ENCODE results near the gene PTPN22. TPM values are rescaled to one million over a fixed set of nuclear protein-coding genes. Genes with fewer than 3 reads are reported as not detected.

The PTPN22 gene
- total RNA-seq, 1 donor from 2014 or later = 26.1 TPM

GRCh38 chr1:113859478-113860175 is 11.9 kb downstream of the PTPN22 start:
- H3K9me3 Mint-ChIP-seq = no peaks in the 10 kb centered on the region
- peaks cover 66% of the 10 kb centered on the region for H3K4me1 Mint-ChIP-seq
- ChIA-PET POLR2A (interaction anchor here (0.6 to 4.8 kb wide), 11 partner anchors 10 to 755 kb away, joined by 3 to 36 read pairs (median 8); partner anchors contain the start of genes AP4B1, DCLRE1B, HIPK1 and PHTF1), CTCF (interaction anchor here (0.6 to 3.9 kb wide), 10 partner anchors 8 to 92 kb away, joined by 3 to 20 read pairs (median 5); partner anchors contain the start of genes AP4B1 and DCLRE1B)
- TF ChIP-seq CTCF (IDR thresholded peaks at IDR 0.05) = no peak
- H3K4me3 Mint-ChIP-seq = peak overlapping the region; percentile 51
- H3K27ac Mint-ChIP-seq = peak overlapping the region; percentile 95
- DNase-seq (no peak), ATAC-seq (ENCODE audit: low read depth) (peak; percentile 84)
- intact Hi-C loops (cut with micrococcal nuclease) = loop anchor here (2.0 kb wide), 2 partner anchors 15 to 25 kb away; no protein-coding TSS in a partner anchor
- H3K27me3 Mint-ChIP-seq = no peaks in the 10 kb centered on the region
- H3K36me3 Mint-ChIP-seq (ENCODE audit: low read depth) = peaks cover 31% of the 10 kb centered on the region

GRCh38 chr1:113858982-113859381 is 12.5 kb downstream of the PTPN22 start:
- TF ChIP-seq CTCF (IDR thresholded peaks at IDR 0.05) = no peak
- Mint-ChIP-seq H3K36me3 (ENCODE audit: low read depth) (peaks cover 35% of the 10 kb centered on the region), H3K4me3 (peak overlapping the region; percentile 51), H3K27ac (peak overlapping the region; percentile 95), H3K9me3 (no peaks in the 10 kb centered on the region), H3K4me1 (peaks cover 66% of the 10 kb centered on the region), H3K27me3 (no peaks in the 10 kb centered on the region)
- no peak for ATAC-seq (ENCODE audit: low read depth)
- DNase-seq = no peak
- ChIA-PET CTCF (interaction anchor here (0.6 to 3.9 kb wide), 9 partner anchors 8 to 93 kb away, joined by 3 to 20 read pairs (median 5); partner anchors contain the start of genes AP4B1 and DCLRE1B), POLR2A (interaction anchor here (0.6 to 4.8 kb wide), 10 partner anchors 11 to 465 kb away, joined by 3 to 36 read pairs (median 9); partner anchors contain the start of genes AP4B1, DCLRE1B, HIPK1 and PHTF1)
- intact Hi-C loops (cut with micrococcal nuclease) = loop anchor here (1.0 to 2.0 kb wide), 6 partner anchors 12 to 70 kb away; partner anchors contain the start of genes DCLRE1B, HIPK1, PTPN22 and RSBN1

- no peaks in the 10 kb centered on the region for H3K27me3 Mint-ChIP-seq
- peaks cover 65% of the 10 kb centered on the region for H3K4me1 Mint-ChIP-seq
- intact Hi-C loops (cut with micrococcal nuclease) = loop anchor here (1.0 to 2.0 kb wide), 6 partner anchors 13 to 71 kb away; partner anchors contain the start of genes DCLRE1B, HIPK1, PTPN22 and RSBN1
- peak overlapping the region; percentile 51 for H3K4me3 Mint-ChIP-seq
- POLR2A ChIA-PET = interaction anchor here (0.6 to 4.8 kb wide), 11 partner anchors 8 to 465 kb away, joined by 3 to 36 read pairs (median 8); partner anchors contain the start of genes AP4B1, DCLRE1B, HIPK1 and PHTF1
- ATAC-seq (ENCODE audit: low read depth) (peak; percentile 73), DNase-seq (no peak)
- peaks cover 32% of the 10 kb centered on the region for H3K36me3 Mint-ChIP-seq (ENCODE audit: low read depth)
- CTCF ChIA-PET = interaction anchor here (1.2 to 3.9 kb wide), 3 partner anchors 9 to 46 kb away, joined by 5 to 20 read pairs (median 10); partner anchors contain the start of gene AP4B1
- no peaks in the 10 kb centered on the region for H3K9me3 Mint-ChIP-seq
- TF ChIP-seq CTCF (IDR thresholded peaks at IDR 0.05) = no peak
- H3K27ac Mint-ChIP-seq = peak overlapping the region; percentile 95
Observed at GRCh38 chr1:113858418-113858817, 13.1 kb downstream of the PTPN22 start.

GRCh38 chr1:113857776-113858175 is 13.7 kb downstream of the PTPN22 start:
- Mint-ChIP-seq H3K4me3 (peak overlapping the region; percentile 51), H3K4me1 (peaks cover 58% of the 10 kb centered on the region), H3K27me3 (no peaks in the 10 kb centered on the region), H3K9me3 (no peaks in the 10 kb centered on the region), H3K27ac (peak overlapping the region; percentile 95), H3K36me3 (ENCODE audit: low read depth) (peaks cover 29% of the 10 kb centered on the region)
- POLR2A ChIA-PET = interaction anchor here (0.8 to 4.8 kb wide), 8 partner anchors 9 to 72 kb away, joined by 3 to 36 read pairs (median 8); partner anchors contain the start of genes AP4B1, DCLRE1B, HIPK1 and RSBN1
- CTCF ChIA-PET = interaction anchor here (2.9 to 3.9 kb wide), 2 partner anchors 22 to 46 kb away, joined by 10 to 20 read pairs; partner anchors contain the start of gene AP4B1
- no peak for DNase-seq
- intact Hi-C loops (cut with micrococcal nuclease) = loop anchor here (1.0 to 2.0 kb wide), 6 partner anchors 13 to 72 kb away; partner anchors contain the start of genes DCLRE1B, HIPK1, PTPN22 and RSBN1
- TF ChIP-seq CTCF (IDR thresholded peaks at IDR 0.05) = no peak
- ATAC-seq (ENCODE audit: low read depth) = no peak

All from activated B cell treated with CpG ODN at 0.5 μM for 24 hours (primary cell).